Activated gamma-delta T cell treated with anti-CD3 and anti-CD28 coated beads, Interleukin-2, amount 50 U/mL, for 16 hours (primary cell): Measurements from ENCODE around the gene CAV1.
A peak's percentile ranks its signal among the peaks of the same experiment; 100 is the strongest.

Experiments used
- DNase-seq: peaks from one replicate; pipeline ENCODE4 v3.0.0-alpha.2; 2020; ENCODE audit warnings: low read depth

Gene CAV1

DNA sequence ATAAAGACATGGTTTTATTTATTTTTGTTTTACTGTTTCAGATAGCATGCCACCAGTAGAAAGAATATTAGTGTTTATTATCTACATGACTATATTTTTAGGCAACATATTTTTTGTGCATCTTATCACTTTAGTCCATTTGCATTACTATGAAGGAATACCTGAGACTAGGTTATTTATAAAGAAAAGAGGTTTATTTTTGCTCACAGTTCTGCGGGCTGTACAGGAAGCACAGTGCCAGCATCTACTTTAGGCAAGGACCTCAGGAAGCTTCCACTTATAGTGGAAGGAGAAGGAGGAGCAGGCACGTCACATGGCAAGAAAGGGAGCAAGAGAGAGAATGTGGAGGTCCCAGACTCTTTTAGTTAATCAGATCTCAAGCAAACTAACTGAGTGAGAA lies 19.6 kb upstream of the CAV1 start:
- no peak for DNase-seq

GRCh38 chr7:116505823-116506222 lies 19.0 kb upstream of the CAV1 start:
- no peak for DNase-seq

DNA sequence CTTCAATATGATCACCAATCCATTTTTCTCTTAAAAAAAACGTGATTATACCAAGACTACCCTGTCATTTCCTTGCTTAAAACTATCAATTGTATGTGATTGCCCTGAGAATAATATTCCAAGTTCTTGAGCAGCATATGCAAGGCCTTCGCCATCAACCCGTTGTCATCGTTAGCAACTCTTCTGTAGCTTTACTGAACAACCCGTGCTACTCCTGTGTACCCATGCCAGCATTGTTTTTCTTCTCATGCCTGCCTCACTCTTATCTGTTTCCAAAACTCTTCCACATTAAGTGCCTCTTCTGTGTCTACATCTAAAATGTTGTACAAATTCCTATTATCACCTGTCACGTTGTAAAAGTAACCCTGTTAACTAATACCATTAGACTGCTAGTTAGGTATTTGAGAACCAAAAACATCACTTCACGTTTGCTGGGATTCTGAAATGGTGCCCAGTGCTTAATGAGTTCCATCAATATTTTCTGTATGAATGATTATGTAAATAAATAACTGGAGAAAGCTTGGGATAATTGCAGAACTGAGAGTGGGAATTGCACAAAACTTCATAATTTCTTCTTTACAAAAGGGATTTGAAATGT lies 14.8 kb upstream of the CAV1 start:
- no peak for DNase-seq

DNA sequence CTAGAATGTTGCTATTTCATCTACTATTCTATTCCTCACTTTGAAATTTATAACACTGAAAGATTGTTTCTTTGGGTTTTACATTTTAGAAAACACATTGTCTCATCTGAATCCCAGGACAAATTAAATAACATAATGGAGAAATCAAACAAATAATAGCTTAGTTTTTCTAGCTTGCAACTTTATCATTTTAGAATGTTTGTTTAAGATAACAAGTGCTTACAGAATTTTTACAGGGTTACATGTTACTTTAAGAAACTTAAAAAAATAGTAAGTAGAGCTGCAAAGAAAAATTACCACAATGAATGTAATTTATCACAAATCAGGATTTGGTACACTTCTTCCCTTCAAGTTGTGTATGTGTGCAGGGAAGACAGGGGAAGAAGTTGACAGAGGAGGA lies 14.0 kb upstream of the CAV1 start:
- no peak for DNase-seq

DNA sequence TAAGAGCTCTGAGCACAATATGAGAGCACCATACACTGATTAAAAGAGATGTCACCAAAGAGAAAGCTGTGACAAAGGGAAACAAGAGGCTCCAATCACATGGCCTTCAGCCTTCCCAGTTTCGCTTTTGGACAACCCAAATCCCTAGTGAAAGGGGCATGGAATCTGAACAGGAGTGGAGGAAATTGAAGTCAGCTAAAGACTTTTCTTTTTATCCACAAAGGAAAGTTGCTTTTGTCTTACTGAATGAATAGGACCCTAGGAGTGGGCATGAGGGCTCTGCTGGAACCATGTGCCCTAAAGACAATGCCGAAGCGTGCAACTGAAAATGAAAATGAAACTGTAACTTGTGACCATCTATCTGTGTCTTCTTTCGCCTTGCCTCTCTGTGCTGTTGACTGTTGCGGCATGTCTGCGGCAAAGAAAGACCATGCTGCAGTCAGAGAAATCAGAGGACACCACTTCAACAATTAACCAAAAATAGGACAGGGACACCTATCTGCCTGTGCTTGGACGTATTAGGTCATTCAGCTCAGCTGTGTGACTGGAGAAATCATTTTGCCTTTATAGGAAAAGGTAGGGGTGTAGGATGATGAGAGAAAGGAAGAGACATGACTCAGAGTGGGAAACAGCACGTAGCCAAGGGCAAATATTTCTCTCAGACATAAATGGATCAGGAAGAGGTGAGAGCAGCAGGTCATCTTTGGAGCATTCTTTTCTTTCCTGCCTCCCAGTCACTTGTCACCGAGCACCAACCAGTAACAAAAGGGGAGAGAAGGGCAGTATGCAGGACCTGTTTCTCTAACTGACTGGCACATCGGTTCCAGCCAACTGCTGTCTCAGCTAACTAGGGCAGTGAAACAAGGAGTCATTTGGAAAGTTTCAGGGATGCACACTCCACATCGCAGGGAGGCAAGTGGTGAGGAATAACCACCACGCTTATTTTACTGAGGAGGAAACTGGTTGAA lies 13.0 kb upstream of the CAV1 start:
- no peak for DNase-seq

- DNase-seq: no peak
Measured at GRCh38 chr7:116512520-116513188, 12.2 kb upstream of the CAV1 start.

GRCh38 chr7:116515584-116515983 lies 9.3 kb upstream of the CAV1 start:
- DNase-seq: no peak

- DNase-seq: no peak
Measured at GRCh38 chr7:116516324-116516723, 8.5 kb upstream of the CAV1 start.

GRCh38 chr7:116517626-116518025 lies 7.2 kb upstream of the CAV1 start:
- no peak for DNase-seq

- DNase-seq: no peak
Measured at GRCh38 chr7:116518961-116519360, 5.9 kb upstream of the CAV1 start.

GRCh38 chr7:116521046-116521664 lies 3.7 kb upstream of the CAV1 start:
- no peak for DNase-seq

DNA sequence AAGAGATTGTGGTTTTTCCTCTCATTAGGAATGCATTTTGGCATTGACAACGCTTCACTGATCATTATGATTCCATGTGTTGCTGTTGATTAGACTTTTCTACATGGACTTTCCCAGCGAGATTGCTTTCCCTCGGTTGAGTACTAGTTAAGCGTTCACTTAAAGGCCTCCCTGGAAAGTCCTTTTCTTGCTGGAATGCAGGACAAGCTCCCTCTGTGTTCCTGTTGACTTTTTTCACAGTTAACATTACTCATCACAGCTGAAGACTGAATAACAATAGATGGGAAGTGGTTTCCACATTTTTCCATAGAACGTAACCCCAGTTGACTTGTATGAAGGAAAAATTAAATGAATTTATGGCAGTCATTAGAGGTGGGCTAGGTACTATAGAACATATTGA lies 2.6 kb upstream of the CAV1 start:
- no peak for DNase-seq

DNA sequence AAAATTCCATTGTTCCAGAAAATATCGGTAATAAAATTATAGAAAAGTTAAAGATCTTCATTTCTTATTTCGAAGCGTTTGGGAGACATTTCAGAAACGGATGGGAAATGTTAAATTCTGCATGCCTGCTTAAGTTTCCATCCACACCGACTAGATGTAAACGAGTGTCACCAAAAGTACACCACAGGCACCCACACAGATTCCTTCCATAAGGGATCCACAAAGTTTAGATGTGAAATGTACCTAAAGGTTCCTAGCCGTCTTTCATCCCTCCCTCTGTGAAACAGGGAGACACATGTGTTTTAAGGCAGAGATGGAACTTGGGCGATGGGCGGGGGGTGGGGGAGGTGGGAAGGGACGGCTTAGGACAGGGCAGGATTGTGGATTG lies 621 bp upstream of the CAV1 start:
- no peak for DNase-seq

GRCh38 chr7:116525298-116525912 lies 569 bp downstream of the CAV1 start:
- DNase-seq: no peak

- peak; percentile 30 for DNase-seq
Measured at GRCh38 chr7:116525913-116526861, 1.4 kb downstream of the CAV1 start.

GRCh38 chr7:116526897-116527296 lies 2.1 kb downstream of the CAV1 start:
- DNase-seq: no peak

- DNase-seq: no peak
Measured at GRCh38 chr7:116527521-116527920, 2.7 kb downstream of the CAV1 start.

DNA sequence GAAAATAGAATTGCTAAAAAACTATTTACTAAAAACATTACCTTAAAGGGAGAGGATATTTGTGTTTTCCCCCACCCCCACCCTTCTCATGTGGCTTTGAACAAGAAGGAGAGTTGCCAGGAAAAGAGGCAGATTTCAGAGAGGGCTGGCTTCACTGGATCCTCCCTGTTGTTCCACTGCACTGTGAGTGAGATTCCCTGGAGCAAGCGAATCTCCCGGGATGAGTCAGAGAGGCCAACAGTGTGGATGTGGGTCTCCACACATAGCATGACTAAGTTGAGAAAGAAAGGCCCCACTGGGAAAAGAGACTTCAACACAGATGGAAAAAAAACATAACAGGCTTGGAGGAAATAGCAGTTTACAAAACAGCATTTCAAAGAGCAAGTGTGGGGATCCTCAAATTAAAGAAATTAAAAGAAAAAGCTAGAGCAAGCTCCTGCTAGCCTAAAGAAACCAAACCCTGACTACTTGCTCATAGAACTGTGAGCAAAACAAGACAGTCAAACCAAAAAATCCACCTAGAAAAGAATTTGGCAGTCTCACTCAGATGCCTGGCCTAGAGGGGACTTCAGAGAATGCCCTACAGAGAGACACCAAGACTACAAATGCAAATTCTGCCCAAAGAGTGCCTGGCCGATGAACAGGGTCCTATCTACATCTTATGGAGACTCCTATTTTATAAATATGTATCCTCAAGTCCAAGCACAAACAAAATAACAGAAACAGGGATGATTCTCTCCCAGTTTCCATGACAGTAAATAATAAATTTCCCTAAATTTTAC lies 3.4 kb downstream of the CAV1 start:
- DNase-seq: no peak

- DNase-seq: no peak
Measured at GRCh38 chr7:116529250-116529649, 4.4 kb downstream of the CAV1 start.
